Measurements from ENCODE around the gene CRTAC1.

The CRTAC1 gene

GRCh38 chr10:98006266-98006665, 24.2 kb downstream of the CRTAC1 start:
- no peak overlapping the region for H3K27ac ChIP-seq (ENCODE audit: low read depth, low read length)
- H3K4me1 ChIP-seq (ENCODE audit: control insufficient read depth, insufficient read depth, low read length): peaks cover 17% of the 10 kb centered on the region
- H3K9ac ChIP-seq (ENCODE audit: low read depth, low read length): no peak overlapping the region
- H3K4me3 ChIP-seq (ENCODE audit: low read depth, low read length): peak overlapping the region; percentile 33
- H3K27me3 ChIP-seq (ENCODE audit: control insufficient read depth, insufficient read depth, low read length): peaks cover 9% of the 10 kb centered on the region; the same call in 1 of the 2 replicates
- H3K36me3 ChIP-seq (ENCODE audit: control insufficient read depth, insufficient read depth, low read length): no peaks in the 10 kb centered on the region
- no peaks in the 10 kb centered on the region for H3K9me3 ChIP-seq (ENCODE audit: control insufficient read depth, insufficient read depth, low read length)

GRCh38 chr10:98001736-98002135, 28.7 kb downstream of the CRTAC1 start:
- Histone ChIP-seq H3K36me3 (ENCODE audit: control insufficient read depth, insufficient read depth, low read length) (no peaks in the 10 kb centered on the region), H3K9me3 (ENCODE audit: control insufficient read depth, insufficient read depth, low read length) (peaks cover 6% of the 10 kb centered on the region; the same call in 1 of the 2 replicates), H3K4me3 (ENCODE audit: low read depth, low read length) (no peak overlapping the region), H3K27me3 (ENCODE audit: control insufficient read depth, insufficient read depth, low read length) (no peaks in the 10 kb centered on the region; the same call in 1 of the 2 replicates), H3K4me1 (ENCODE audit: control insufficient read depth, insufficient read depth, low read length) (peaks cover 11% of the 10 kb centered on the region), H3K27ac (ENCODE audit: low read depth, low read length) (no peak overlapping the region), H3K9ac (ENCODE audit: low read depth, low read length) (no peak overlapping the region)

GRCh38 chr10:98000346-98000745, 30.1 kb downstream of the CRTAC1 start:
- H3K4me3 ChIP-seq (ENCODE audit: low read depth, low read length): no peak overlapping the region
- no peaks in the 10 kb centered on the region for H3K36me3 ChIP-seq (ENCODE audit: control insufficient read depth, insufficient read depth, low read length)
- no peak overlapping the region for H3K9ac ChIP-seq (ENCODE audit: low read depth, low read length)
- H3K27ac ChIP-seq (ENCODE audit: low read depth, low read length): no peak overlapping the region
- no peaks in the 10 kb centered on the region for H3K4me1 ChIP-seq (ENCODE audit: control insufficient read depth, insufficient read depth, low read length)
- no peaks in the 10 kb centered on the region for H3K27me3 ChIP-seq (ENCODE audit: control insufficient read depth, insufficient read depth, low read length)
- peaks cover 6% of the 10 kb centered on the region; the same call in 1 of the 2 replicates for H3K9me3 ChIP-seq (ENCODE audit: control insufficient read depth, insufficient read depth, low read length)

- Histone ChIP-seq H3K27me3 (ENCODE audit: control insufficient read depth, insufficient read depth, low read length) (no peaks in the 10 kb centered on the region; the same call in 1 of the 2 replicates), H3K36me3 (ENCODE audit: control insufficient read depth, insufficient read depth, low read length) (no peaks in the 10 kb centered on the region), H3K4me3 (ENCODE audit: low read depth, low read length) (no peak overlapping the region), H3K9me3 (ENCODE audit: control insufficient read depth, insufficient read depth, low read length) (peaks cover 6% of the 10 kb centered on the region; the same call in 1 of the 2 replicates), H3K4me1 (ENCODE audit: control insufficient read depth, insufficient read depth, low read length) (no peaks in the 10 kb centered on the region), H3K27ac (ENCODE audit: low read depth, low read length) (no peak overlapping the region), H3K9ac (ENCODE audit: low read depth, low read length) (no peak overlapping the region)
Observed at GRCh38 chr10:97999923-98000248, 30.5 kb downstream of the CRTAC1 start.

- Histone ChIP-seq H3K9ac (ENCODE audit: low read depth, low read length) (no peak overlapping the region), H3K27ac (ENCODE audit: low read depth, low read length) (no peak overlapping the region), H3K4me1 (ENCODE audit: control insufficient read depth, insufficient read depth, low read length) (no peaks in the 10 kb centered on the region), H3K9me3 (ENCODE audit: control insufficient read depth, insufficient read depth, low read length) (peaks cover 6% of the 10 kb centered on the region; the same call in 1 of the 2 replicates), H3K27me3 (ENCODE audit: control insufficient read depth, insufficient read depth, low read length) (no peaks in the 10 kb centered on the region; the same call in 1 of the 2 replicates), H3K36me3 (ENCODE audit: control insufficient read depth, insufficient read depth, low read length) (no peaks in the 10 kb centered on the region), H3K4me3 (ENCODE audit: low read depth, low read length) (no peak overlapping the region)
Observed at GRCh38 chr10:97999066-97999922, 31.1 kb downstream of the CRTAC1 start.

GRCh38 chr10:97991871-97992270, 38.5 kb downstream of the CRTAC1 start:
- Histone ChIP-seq H3K27ac (ENCODE audit: low read depth, low read length) (no peak overlapping the region), H3K36me3 (ENCODE audit: control insufficient read depth, insufficient read depth, low read length) (no peaks in the 10 kb centered on the region), H3K9me3 (ENCODE audit: control insufficient read depth, insufficient read depth, low read length) (no peaks in the 10 kb centered on the region), H3K9ac (ENCODE audit: low read depth, low read length) (no peak overlapping the region), H3K4me1 (ENCODE audit: control insufficient read depth, insufficient read depth, low read length) (no peaks in the 10 kb centered on the region), H3K27me3 (ENCODE audit: control insufficient read depth, insufficient read depth, low read length) (no peaks in the 10 kb centered on the region; the same call in none of the 2 replicates), H3K4me3 (ENCODE audit: low read depth, low read length) (no peak overlapping the region)

- no peak overlapping the region for H3K4me3 ChIP-seq (ENCODE audit: low read depth, low read length)
- no peaks in the 10 kb centered on the region for H3K4me1 ChIP-seq (ENCODE audit: control insufficient read depth, insufficient read depth, low read length)
- peaks cover 6% of the 10 kb centered on the region for H3K27me3 ChIP-seq (ENCODE audit: control insufficient read depth, insufficient read depth, low read length)
- no peaks in the 10 kb centered on the region for H3K36me3 ChIP-seq (ENCODE audit: control insufficient read depth, insufficient read depth, low read length)
- H3K9ac ChIP-seq (ENCODE audit: low read depth, low read length): no peak overlapping the region
- H3K27ac ChIP-seq (ENCODE audit: low read depth, low read length): no peak overlapping the region
- no peaks in the 10 kb centered on the region for H3K9me3 ChIP-seq (ENCODE audit: control insufficient read depth, insufficient read depth, low read length)
Observed at GRCh38 chr10:97981816-97982215, 48.6 kb downstream of the CRTAC1 start.

GRCh38 chr10:97977673-97978072, 52.7 kb downstream of the CRTAC1 start:
- no peaks in the 10 kb centered on the region for H3K36me3 ChIP-seq (ENCODE audit: control insufficient read depth, insufficient read depth, low read length)
- no peak overlapping the region for H3K9ac ChIP-seq (ENCODE audit: low read depth, low read length)
- peaks cover 8% of the 10 kb centered on the region; the same call in 1 of the 2 replicates for H3K4me1 ChIP-seq (ENCODE audit: control insufficient read depth, insufficient read depth, low read length)
- peaks cover 48% of the 10 kb centered on the region for H3K27me3 ChIP-seq (ENCODE audit: control insufficient read depth, insufficient read depth, low read length)
- H3K9me3 ChIP-seq (ENCODE audit: control insufficient read depth, insufficient read depth, low read length): no peaks in the 10 kb centered on the region
- no peak overlapping the region for H3K27ac ChIP-seq (ENCODE audit: low read depth, low read length)
- H3K4me3 ChIP-seq (ENCODE audit: low read depth, low read length): no peak overlapping the region

GRCh38 chr10:97975598-97975997, 54.8 kb downstream of the CRTAC1 start:
- no peak overlapping the region for H3K9ac ChIP-seq (ENCODE audit: low read depth, low read length)
- no peaks in the 10 kb centered on the region for H3K9me3 ChIP-seq (ENCODE audit: control insufficient read depth, insufficient read depth, low read length)
- H3K4me1 ChIP-seq (ENCODE audit: control insufficient read depth, insufficient read depth, low read length): peaks cover 8% of the 10 kb centered on the region; the same call in 1 of the 2 replicates
- H3K27ac ChIP-seq (ENCODE audit: low read depth, low read length): no peak overlapping the region
- peak overlapping the region; percentile 66; the same call in 1 of the 2 replicates for H3K4me3 ChIP-seq (ENCODE audit: low read depth, low read length)
- no peaks in the 10 kb centered on the region for H3K36me3 ChIP-seq (ENCODE audit: control insufficient read depth, insufficient read depth, low read length)
- H3K27me3 ChIP-seq (ENCODE audit: control insufficient read depth, insufficient read depth, low read length): peaks cover 49% of the 10 kb centered on the region

- no peaks in the 10 kb centered on the region for H3K9me3 ChIP-seq (ENCODE audit: control insufficient read depth, insufficient read depth, low read length)
- no peak overlapping the region for H3K9ac ChIP-seq (ENCODE audit: low read depth, low read length)
- no peak overlapping the region for H3K27ac ChIP-seq (ENCODE audit: low read depth, low read length)
- no peaks in the 10 kb centered on the region for H3K36me3 ChIP-seq (ENCODE audit: control insufficient read depth, insufficient read depth, low read length)
- H3K27me3 ChIP-seq (ENCODE audit: control insufficient read depth, insufficient read depth, low read length): peaks cover 49% of the 10 kb centered on the region
- H3K4me1 ChIP-seq (ENCODE audit: control insufficient read depth, insufficient read depth, low read length): peaks cover 8% of the 10 kb centered on the region; the same call in 1 of the 2 replicates
- H3K4me3 ChIP-seq (ENCODE audit: low read depth, low read length): peak overlapping the region; percentile 66
Observed at GRCh38 chr10:97974526-97975525, 55.6 kb downstream of the CRTAC1 start.
